B cell (primary cell): Measurements from ENCODE around the gene UNC93B1.
"Not testable (repeated sequence)": the region's sequence is repeated elsewhere in the genome, so short reads cannot be mapped to it uniquely, and the experiment has no call there.

Experiments
- EZH2 ChIP-seq: IDR thresholded peaks from 2 replicates; pipeline ENCODE4 v1.6.1; 2012; ENCODE audit warnings: borderline replicate concordance, low read depth, mild to moderate bottlenecking, moderate library complexity, low read length; ENCODE audit not compliant: insufficient read depth, poor library complexity, severe bottlenecking
- TF ChIP-seq, protein P1 (sequence below): fragments of 200-600 bp; IDR thresholded peaks from one replicate; pipeline ENCODE4 v1.8.0; 2022; ENCODE audit warnings: antibody characterized with exemption, mild to moderate bottlenecking

DNA sequence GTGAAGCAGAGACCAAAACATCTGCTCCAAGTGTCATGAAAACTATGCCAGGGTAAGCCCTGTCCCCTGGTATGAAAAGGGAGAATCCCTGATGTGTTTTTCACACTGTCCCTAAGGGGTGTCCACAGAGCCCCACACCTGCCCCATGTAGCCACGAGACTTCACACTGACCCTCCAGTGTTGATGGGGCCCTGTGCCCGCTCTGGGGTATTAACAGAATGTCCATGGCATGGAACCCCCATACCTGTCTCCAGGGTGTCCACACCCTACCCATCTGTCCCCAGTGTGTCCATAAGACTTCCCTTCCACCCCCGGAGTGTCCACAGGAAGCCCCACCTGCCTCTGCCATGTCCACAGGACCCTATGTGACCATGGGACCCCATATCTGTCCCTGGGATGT, 8.8 kb downstream of the UNC93B1 start:
- not testable (repeated sequence) for TF ChIP-seq EZH2
- TF ChIP-seq, protein P1, sequence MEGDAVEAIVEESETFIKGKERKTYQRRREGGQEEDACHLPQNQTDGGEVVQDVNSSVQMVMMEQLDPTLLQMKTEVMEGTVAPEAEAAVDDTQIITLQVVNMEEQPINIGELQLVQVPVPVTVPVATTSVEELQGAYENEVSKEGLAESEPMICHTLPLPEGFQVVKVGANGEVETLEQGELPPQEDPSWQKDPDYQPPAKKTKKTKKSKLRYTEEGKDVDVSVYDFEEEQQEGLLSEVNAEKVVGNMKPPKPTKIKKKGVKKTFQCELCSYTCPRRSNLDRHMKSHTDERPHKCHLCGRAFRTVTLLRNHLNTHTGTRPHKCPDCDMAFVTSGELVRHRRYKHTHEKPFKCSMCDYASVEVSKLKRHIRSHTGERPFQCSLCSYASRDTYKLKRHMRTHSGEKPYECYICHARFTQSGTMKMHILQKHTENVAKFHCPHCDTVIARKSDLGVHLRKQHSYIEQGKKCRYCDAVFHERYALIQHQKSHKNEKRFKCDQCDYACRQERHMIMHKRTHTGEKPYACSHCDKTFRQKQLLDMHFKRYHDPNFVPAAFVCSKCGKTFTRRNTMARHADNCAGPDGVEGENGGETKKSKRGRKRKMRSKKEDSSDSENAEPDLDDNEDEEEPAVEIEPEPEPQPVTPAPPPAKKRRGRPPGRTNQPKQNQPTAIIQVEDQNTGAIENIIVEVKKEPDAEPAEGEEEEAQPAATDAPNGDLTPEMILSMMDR: not testable (repeated sequence)
